GM18498 (cell line): ENCODE measurements around the gene MED9.
"Not testable (repeated sequence)": the region's sequence is repeated elsewhere in the genome, so short reads cannot be mapped to it uniquely, and the experiment has no call there.

Experiments
- ATAC-seq: cut with Tn5 transposase; IDR thresholded peaks from one replicate; pipeline ENCODE4 v1.9.1; 2021; ENCODE audit warnings: mild to moderate bottlenecking, moderate library complexity; ENCODE audit not compliant: unreplicated experiment

Gene MED9

GRCh38 chr17:17476865-17477467 lies at the start of gene MED9:
Gene MED9 (plus strand): TSS chr17:17477000. CDS start chr17:17477042, 42 bp downstream.
- peak; percentile 76 for ATAC-seq

GRCh38 chr17:17429222-17429621 lies 47.6 kb upstream of the MED9 start:
- ATAC-seq, result no peak

- not testable (repeated sequence) for ATAC-seq
Observed at GRCh38 chr17:17430924-17431323, 45.9 kb upstream of the MED9 start.

- ATAC-seq, result no peak
Observed at GRCh38 chr17:17431605-17432004, 45.2 kb upstream of the MED9 start.

GRCh38 chr17:17433000-17433703 lies 43.6 kb upstream of the MED9 start:
- ATAC-seq, result no peak

GRCh38 chr17:17434477-17434876 lies 42.3 kb upstream of the MED9 start:
- no peak for ATAC-seq

GRCh38 chr17:17435323-17435722 lies 41.5 kb upstream of the MED9 start:
- ATAC-seq, result no peak

GRCh38 chr17:17437461-17437860 lies 39.3 kb upstream of the MED9 start:
- ATAC-seq, result no peak

GRCh38 chr17:17437893-17438292 lies 38.9 kb upstream of the MED9 start:
- ATAC-seq, result no peak

GRCh38 chr17:17440010-17440843 lies 36.6 kb upstream of the MED9 start:
- ATAC-seq, result no peak

- no peak for ATAC-seq
Observed at GRCh38 chr17:17440938-17441675, 35.7 kb upstream of the MED9 start.

- no peak for ATAC-seq
Observed at GRCh38 chr17:17443173-17443572, 33.6 kb upstream of the MED9 start.

- no peak for ATAC-seq
Observed at GRCh38 chr17:17445296-17445924, 31.4 kb upstream of the MED9 start.

- ATAC-seq, result no peak
Observed at GRCh38 chr17:17445925-17446665, 30.7 kb upstream of the MED9 start.

GRCh38 chr17:17446666-17447155 lies 30.1 kb upstream of the MED9 start:
- ATAC-seq, result no peak

- no peak for ATAC-seq
Observed at GRCh38 chr17:17447264-17447663, 29.5 kb upstream of the MED9 start.

- ATAC-seq, result no peak
Observed at GRCh38 chr17:17448076-17448475, 28.7 kb upstream of the MED9 start.

GRCh38 chr17:17448723-17449122 lies 28.1 kb upstream of the MED9 start:
- no peak for ATAC-seq

- ATAC-seq, result no peak
Observed at GRCh38 chr17:17453088-17453487, 23.7 kb upstream of the MED9 start.

GRCh38 chr17:17454276-17454675 lies 22.5 kb upstream of the MED9 start:
- ATAC-seq, result no peak
